ENCODE results near the gene SLCO2B1. TPM values are rescaled to one million over a fixed set of nuclear protein-coding genes. Genes with fewer than 3 reads are reported as not detected.

SLCO2B1 gene
- total and polyA plus RNA-seq, 2 of the 8 experiments (the other 6 are each of a cell fraction or from before 2014, with no cell fraction given), result 0.03 TPM; not detected in 1

GRCh38 chr11:75195167-75195962 lies 44.5 kb downstream of the SLCO2B1 start:
- Histone ChIP-seq H2AK5ac (ENCODE audit: low read depth, low read length) (0 out of 2 replicates have a peak overlapping the region, but pooled peaks have one; percentile 68), H4K91ac (replicated peaks; ENCODE audit: insufficient read length, low read length) (no peak overlapping the region), H4K8ac (ENCODE audit: extremely low read depth, insufficient read depth, low read length) (no peak overlapping the region), H3K23ac (ENCODE audit: insufficient read length) (no peak overlapping the region), H4K20me1 (replicated peaks in 1 of 2; ENCODE audit: control insufficient read depth in 1 of 2, insufficient read depth in 2 of 2, low read length in 2 of 2) (no peaks in the 10 kb centered on the region), H2BK5ac (ENCODE audit: low read depth, low read length) (no peak overlapping the region), H3K36me3 (ENCODE audit: control insufficient read depth in 2 of 4, insufficient read depth in 4 of 4, low read length in 3 of 4) (no peaks in the 10 kb centered on the region), H2BK15ac (ENCODE audit: low read length) (no peak overlapping the region), H3K27ac (ENCODE audit: low read depth, low read length) (no peak overlapping the region), H2AFZ (ENCODE audit: low read length) (no peak overlapping the region), H4K5ac (ENCODE audit: insufficient read length, low read depth, low read length) (no peak overlapping the region), H3K27me3 (replicated peaks in 1 of 4; ENCODE audit: control insufficient read depth in 3 of 4, extremely low read depth in 1 of 4, insufficient read depth in 3 of 4, low read length in 3 of 4) (no peaks in the 10 kb centered on the region), H3K4me1 (replicated peaks in 1 of 4; ENCODE audit: control insufficient read depth in 3 of 4, insufficient read depth in 4 of 4, low read length in 3 of 4) (peaks cover 0 to 6% (median 2%) of the 10 kb centered on the region in 4 experiments; a peak in 2 of 7 replicates), H3K4me3 (ENCODE audit: extremely low read depth in 1 of 4, insufficient read depth in 2 of 4, low read depth in 3 of 4, low read length in 4 of 4) (no peak overlapping the region), H3K4ac (replicated peaks; ENCODE audit: insufficient read length, low read depth, low read length) (no peak overlapping the region), H3K4me2 (ENCODE audit: insufficient read depth in 1 of 2, low read depth in 2 of 2, low read length in 2 of 2) (no peak overlapping the region), H2BK120ac (replicated peaks; ENCODE audit: low read depth, low read length) (no peak overlapping the region), H3K23me2 (ENCODE audit: low read depth, low read length) (no peaks in the 10 kb centered on the region), H3K14ac (ENCODE audit: insufficient read length) (no peak overlapping the region), H3K79me1 (ENCODE audit: low read depth, low read length) (no peaks in the 10 kb centered on the region), H2BK20ac (ENCODE audit: low read length) (no peak overlapping the region), H3K9me3 (ENCODE audit: insufficient read depth in 2 of 2, low read depth in 1 of 2, low read length in 1 of 2) (no peaks in the 10 kb centered on the region), H3K56ac (replicated peaks; ENCODE audit: insufficient read length, low read depth, low read length) (no peak overlapping the region), H3K79me2 (ENCODE audit: control insufficient read depth in 1 of 2, insufficient read depth in 2 of 2, low read length in 2 of 2) (no peaks in the 10 kb centered on the region), H2BK12ac (ENCODE audit: low read depth, low read length) (no peak overlapping the region), H3K9ac (replicated peaks in 1 of 4; ENCODE audit: extremely low read depth in 1 of 4, low read depth in 3 of 4, low read length in 3 of 4) (no peak overlapping the region), H3K18ac (ENCODE audit: extremely low read depth, low read length) (no peak overlapping the region)
- 83% methylated on average over 7 of the region's 7 CpGs; no CpG with 5 or more reads in 1 of the 2 experiments for WGBS, 2 experiments (ENCODE audit: extremely low coverage in 1 of 2, insufficient coverage in 1 of 2, insufficient read length in 1 of 2, insufficient replicate concordance in 2 of 2, low coverage in 1 of 2, low lambda C conversion rate in 2 of 2, missing lambda C conversion rate in 1 of 2)
- CTCF ChIA-PET (ENCODE audit: partially characterized antibody), result interaction anchor here (0.5 to 19.9 kb wide), 19 partner anchors 9 to 173 kb away, joined by 3 to 825 read pairs (median 4); partner anchors contain the start of genes SLCO2B1 and TPBGL
- DNase-seq (ENCODE audit: low read depth in 1 of 2, low spot score in 2 of 2) (no peak), FAIRE-seq (no peak)
- POLR2A ChIA-PET (ENCODE audit: partially characterized antibody), result no interaction called here
- TF ChIP-seq POLR2AphosphoS5 (IDR thresholded peaks at IDR 0.05; ENCODE audit: low read depth, low read length) (no peak), SUZ12 (IDR thresholded peaks at IDR 0.05; ENCODE audit: low read length) (no peak), BACH1 (IDR thresholded peaks at IDR 0.05; ENCODE audit: low read length) (no peak), SP2 (IDR thresholded peaks at IDR 0.05; ENCODE audit: low read length) (no peak), POLR2A (IDR thresholded peaks at IDR 0.05; ENCODE audit: control extremely low read depth in 1 of 2, low read depth in 2 of 2, low read length in 2 of 2) (no peak), BRCA1 (IDR thresholded peaks at IDR 0.05; ENCODE audit: low read depth, low read length) (no peak), SIRT6 (IDR thresholded peaks at IDR 0.05; ENCODE audit: low read length) (no peak), JUND (IDR thresholded peaks at IDR 0.05; ENCODE audit: low read length) (no peak), TAF1 (IDR thresholded peaks at IDR 0.05; ENCODE audit: low read depth, low read length) (no peak)

All from H1 (cell line).